ENCODE measurements around the gene OR2V1.

OR2V1 gene

DNA sequence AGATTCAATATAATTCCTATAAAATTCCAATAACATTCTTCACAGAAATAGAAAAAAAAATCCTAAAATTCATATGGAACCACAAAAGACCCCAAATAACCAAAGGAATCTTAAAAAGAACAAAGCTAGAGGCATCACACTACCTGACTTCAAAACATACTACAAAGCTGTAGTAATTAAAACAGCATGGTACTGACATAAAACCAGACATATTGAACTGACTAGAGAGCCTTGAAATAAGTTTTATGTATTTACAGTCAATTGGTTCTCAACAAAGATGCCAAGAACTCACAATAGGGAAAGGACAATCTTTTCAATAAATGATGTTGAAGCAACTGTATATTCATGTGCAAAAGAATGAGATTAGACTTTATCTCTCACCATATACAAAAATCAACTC, 54.0 kb downstream of the OR2V1 start:
- TF ChIP-seq, protein P1, sequence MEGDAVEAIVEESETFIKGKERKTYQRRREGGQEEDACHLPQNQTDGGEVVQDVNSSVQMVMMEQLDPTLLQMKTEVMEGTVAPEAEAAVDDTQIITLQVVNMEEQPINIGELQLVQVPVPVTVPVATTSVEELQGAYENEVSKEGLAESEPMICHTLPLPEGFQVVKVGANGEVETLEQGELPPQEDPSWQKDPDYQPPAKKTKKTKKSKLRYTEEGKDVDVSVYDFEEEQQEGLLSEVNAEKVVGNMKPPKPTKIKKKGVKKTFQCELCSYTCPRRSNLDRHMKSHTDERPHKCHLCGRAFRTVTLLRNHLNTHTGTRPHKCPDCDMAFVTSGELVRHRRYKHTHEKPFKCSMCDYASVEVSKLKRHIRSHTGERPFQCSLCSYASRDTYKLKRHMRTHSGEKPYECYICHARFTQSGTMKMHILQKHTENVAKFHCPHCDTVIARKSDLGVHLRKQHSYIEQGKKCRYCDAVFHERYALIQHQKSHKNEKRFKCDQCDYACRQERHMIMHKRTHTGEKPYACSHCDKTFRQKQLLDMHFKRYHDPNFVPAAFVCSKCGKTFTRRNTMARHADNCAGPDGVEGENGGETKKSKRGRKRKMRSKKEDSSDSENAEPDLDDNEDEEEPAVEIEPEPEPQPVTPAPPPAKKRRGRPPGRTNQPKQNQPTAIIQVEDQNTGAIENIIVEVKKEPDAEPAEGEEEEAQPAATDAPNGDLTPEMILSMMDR (IDR thresholded peaks at IDR 0.05; ENCODE audit: insufficient read depth, low read depth, low read length, missing control alignments), result no peak
- H3K4me3 ChIP-seq (ENCODE audit: low read depth, low read length), result no peak overlapping the region
- no peak for DNase-seq (ENCODE audit: low read depth)

Data from GM12865 (cell line).